Hepatocyte (in vitro differentiated cells): ENCODE measurements around the gene TEN1. TPM values are rescaled to one million over a fixed set of nuclear protein-coding genes. Genes with fewer than 3 reads are reported as not detected.

Source experiments
- DNase-seq: peaks from one replicate; pipeline ENCODE4 v3.0.0-alpha.2; 2016; ENCODE audit warnings: low spot score
- H2AFZ ChIP-seq: fragments of 200-600 bp; sonication (generic); 2 replicates; pipeline ENCODE4 v1.6.0; 2016; ENCODE audit warnings: antibody characterized with exemption, mild to moderate bottlenecking
- H3K27ac ChIP-seq: fragments of 200-600 bp; sonication (generic); 2 replicates; pipeline ENCODE4 v1.5.1; 2016; ENCODE audit warnings: mild to moderate bottlenecking
- H3K27me3 ChIP-seq: fragments of 200-600 bp; sonication (generic); 2 replicates; pipeline ENCODE4 v1.6.1; 2016
- H3K36me3 ChIP-seq: fragments of 200-600 bp; sonication (generic); replicated peaks from 2 replicates; pipeline ENCODE4 v1.5.1; 2016; ENCODE audit warnings: low read depth; ENCODE audit not compliant: insufficient read depth
- H3K4me1 ChIP-seq: fragments of 200-600 bp; sonication (generic); 2 replicates; pipeline ENCODE4 v1.5.1; 2016; ENCODE audit warnings: mild to moderate bottlenecking, moderate library complexity; ENCODE audit not compliant: insufficient read depth
- H3K4me2 ChIP-seq: fragments of 200-600 bp; sonication (generic); 2 replicates; pipeline ENCODE4 v1.6.0; 2016
- H3K4me3 ChIP-seq: fragments of 200-600 bp; sonication (generic); 2 replicates; pipeline ENCODE4 v1.5.1; 2016; ENCODE audit warnings: mild to moderate bottlenecking
- H3K79me2 ChIP-seq: fragments of 200-600 bp; sonication (generic); 2 replicates; pipeline ENCODE4 v1.6.0; 2017; ENCODE audit warnings: mild to moderate bottlenecking
- H3K9me2 ChIP-seq: fragments of 200-600 bp; sonication (generic); replicated peaks from 2 replicates; pipeline ENCODE4 v1.6.0; 2017; ENCODE audit warnings: mild to moderate bottlenecking; ENCODE audit not compliant: insufficient read depth
- H3K9me3 ChIP-seq: fragments of 200-600 bp; sonication (generic); 2 replicates; pipeline ENCODE4 v1.5.1; 2016; ENCODE audit warnings: low read depth, mild to moderate bottlenecking
- H4K20me1 ChIP-seq: fragments of 200-600 bp; sonication (generic); 2 replicates; pipeline ENCODE4 v1.6.0; 2016; ENCODE audit warnings: mild to moderate bottlenecking; ENCODE audit not compliant: insufficient read depth, poor library complexity, severe bottlenecking
- CTCF ChIP-seq: fragments of 200-600 bp; sonication (generic); IDR thresholded peaks from 2 replicates; pipeline ENCODE4 v1.5.1; 2016; ENCODE audit warnings: antibody characterized with exemption, mild to moderate bottlenecking; ENCODE audit not compliant: poor library complexity
- EZH2 ChIP-seq: fragments of 200-600 bp; sonication (generic); IDR thresholded peaks from 2 replicates; pipeline ENCODE4 v1.6.1; 2016; ENCODE audit warnings: antibody characterized with exemption, mild to moderate bottlenecking, borderline replicate concordance
- EZH2phosphoT487 ChIP-seq: fragments of 200-600 bp; sonication (generic); IDR thresholded peaks from one replicate; pipeline ENCODE4 v1.6.1; 2018; ENCODE audit warnings: antibody characterized with exemption, mild to moderate bottlenecking, low read depth, moderate library complexity; ENCODE audit not compliant: unreplicated experiment, severe bottlenecking
- WGBS: methylation state at CpG from one replicate; pipeline ENCODE4 v1.1.6; 2016; ENCODE audit warnings: low lambda C conversion rate; ENCODE audit errors: missing lambda C conversion rate; 5-methylcytosine and 5-hydroxymethylcytosine counted together
- polyA plus RNA-seq: library from polyadenylated mRNA; unstranded; fragments of >200 nt; fragmentation: Nextera tagmentation; extraction: Ambion mirVana; gene quantifications from 2 replicates; pipeline ENCODE4 v1.2.1, GENCODE V29; 2016
- total RNA-seq: library from RNA; depleted of rRNA; stranded (reverse); fragments of >200 nt; gene quantifications from 2 replicates; pipeline ENCODE4 v1.2.3, GENCODE V29; 2014

Gene TEN1
- total and polyA plus RNA-seq, 2 experiments from 2014 or later: 13.3 to 29.9 TPM

GRCh38 chr17:76017481-76018339, 38.7 kb downstream of the TEN1 start:
- no peaks in the 10 kb centered on the region for H3K9me3 ChIP-seq
- no peaks in the 10 kb centered on the region for H3K36me3 ChIP-seq
- no peak overlapping the region for H3K4me2 ChIP-seq
- no peaks in the 10 kb centered on the region for H3K27me3 ChIP-seq
- H3K4me1 ChIP-seq: peaks cover 7% of the 10 kb centered on the region
- H3K9me2 ChIP-seq: no peaks in the 10 kb centered on the region
- no peak overlapping the region for H2AFZ ChIP-seq
- no peak for TF ChIP-seq EZH2phosphoT487
- no peak for TF ChIP-seq EZH2
- TF ChIP-seq CTCF: no peak
- no peak overlapping the region for H3K4me3 ChIP-seq
- no peaks in the 10 kb centered on the region for H4K20me1 ChIP-seq
- H3K79me2 ChIP-seq: no peaks in the 10 kb centered on the region
- WGBS: 95% methylated on average over 19 of the region's 21 CpGs
- no peak overlapping the region for H3K27ac ChIP-seq
- DNase-seq: no peak

- Histone ChIP-seq H3K4me1 (peaks cover 7% of the 10 kb centered on the region), H3K4me3 (no peak overlapping the region), H3K27ac (no peak overlapping the region), H3K4me2 (no peak overlapping the region), H4K20me1 (no peaks in the 10 kb centered on the region), H3K79me2 (no peaks in the 10 kb centered on the region), H3K9me3 (no peaks in the 10 kb centered on the region), H3K9me2 (no peaks in the 10 kb centered on the region), H2AFZ (no peak overlapping the region), H3K27me3 (no peaks in the 10 kb centered on the region), H3K36me3 (no peaks in the 10 kb centered on the region)
- WGBS: 90% methylated on average over 11 of the region's 11 CpGs
- DNase-seq: no peak
- TF ChIP-seq EZH2 (no peak), CTCF (no peak), EZH2phosphoT487 (no peak)
Measured at GRCh38 chr17:76018340-76018680, 39.3 kb downstream of the TEN1 start.

- Histone ChIP-seq H2AFZ (no peak overlapping the region), H3K27ac (no peak overlapping the region), H3K36me3 (no peaks in the 10 kb centered on the region), H3K9me3 (no peaks in the 10 kb centered on the region), H3K4me3 (no peak overlapping the region), H3K79me2 (no peaks in the 10 kb centered on the region), H3K27me3 (no peaks in the 10 kb centered on the region), H4K20me1 (no peaks in the 10 kb centered on the region), H3K4me2 (no peak overlapping the region), H3K4me1 (peaks cover 3% of the 10 kb centered on the region), H3K9me2 (no peaks in the 10 kb centered on the region)
- TF ChIP-seq EZH2 (no peak), CTCF (no peak), EZH2phosphoT487 (no peak)
- no peak for DNase-seq
- WGBS: 91% methylated on average over 12 of the region's 13 CpGs
Measured at GRCh38 chr17:76018801-76019200, 39.8 kb downstream of the TEN1 start.
